Measurements from ENCODE around the gene CFAP90. TPM values are rescaled to one million over a fixed set of nuclear protein-coding genes. Genes with fewer than 3 reads are reported as not detected.

CFAP90 gene
- total RNA-seq, 1 experiment from 2014 or later, result not detected

Other genes starting within 250 kb of the CFAP90 start
- 12.0 TPM for gene FASTKD3, start 17.9 kb upstream of the CFAP90 start, total RNA-seq (2021; ENCODE audit: unreplicated experiment)
- gene MTRR, start 18.0 kb upstream of the CFAP90 start, total RNA-seq (2021; ENCODE audit: unreplicated experiment), result 32.5 TPM